GM21381 (cell line): ENCODE results near the gene TMEM98.
"Not testable (repeated sequence)": the region's sequence is repeated elsewhere in the genome, so short reads cannot be mapped to it uniquely, and the experiment has no call there.

Source experiments
- ATAC-seq: cut with Tn5 transposase; IDR thresholded peaks from one replicate; pipeline ENCODE4 v1.9.1; 2021; ENCODE audit warnings: mild to moderate bottlenecking, moderate library complexity; ENCODE audit not compliant: unreplicated experiment

TMEM98 gene

GRCh38 chr17:32913593-32913992, 14.4 kb upstream of the TMEM98 start:
- no peak for ATAC-seq

DNA sequence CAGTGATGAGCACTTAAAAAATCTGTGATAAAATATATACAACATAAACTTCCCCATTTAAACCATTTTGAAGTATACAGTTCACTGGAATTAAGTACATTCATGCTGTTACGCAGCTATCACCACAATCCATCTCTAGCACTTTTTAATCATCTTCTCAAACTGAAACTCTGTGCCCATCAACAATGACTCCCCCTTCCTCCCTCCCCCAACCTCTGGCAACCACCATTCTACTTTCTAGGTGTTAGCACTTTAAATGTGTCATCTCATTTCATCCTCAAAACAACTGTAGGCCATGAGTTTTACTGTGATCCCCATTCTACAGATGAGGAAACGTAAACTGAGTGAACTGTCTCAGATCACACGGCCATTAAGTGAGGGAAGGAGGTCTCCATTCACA, 13.8 kb upstream of the TMEM98 start:
- ATAC-seq, result no peak

DNA sequence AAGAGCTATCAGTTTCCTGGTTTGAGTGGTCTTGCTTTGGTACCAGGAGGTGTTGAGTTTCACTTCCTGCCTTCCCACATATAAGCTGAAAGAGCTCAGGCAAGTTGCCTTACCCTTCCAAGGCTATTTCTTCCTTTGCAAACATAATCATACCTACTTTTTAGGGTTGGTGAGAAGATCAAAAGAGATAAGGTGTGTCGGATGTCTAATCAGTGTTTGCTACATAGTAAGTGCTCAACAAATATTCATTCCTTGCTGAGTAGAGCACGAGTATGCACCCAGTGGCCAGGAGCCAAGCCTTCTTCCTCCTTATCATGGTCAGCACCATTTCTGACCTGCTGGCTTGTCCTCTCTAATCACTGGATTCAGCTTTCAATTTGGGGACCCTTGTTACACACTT, 12.7 kb upstream of the TMEM98 start:
- no peak for ATAC-seq

DNA sequence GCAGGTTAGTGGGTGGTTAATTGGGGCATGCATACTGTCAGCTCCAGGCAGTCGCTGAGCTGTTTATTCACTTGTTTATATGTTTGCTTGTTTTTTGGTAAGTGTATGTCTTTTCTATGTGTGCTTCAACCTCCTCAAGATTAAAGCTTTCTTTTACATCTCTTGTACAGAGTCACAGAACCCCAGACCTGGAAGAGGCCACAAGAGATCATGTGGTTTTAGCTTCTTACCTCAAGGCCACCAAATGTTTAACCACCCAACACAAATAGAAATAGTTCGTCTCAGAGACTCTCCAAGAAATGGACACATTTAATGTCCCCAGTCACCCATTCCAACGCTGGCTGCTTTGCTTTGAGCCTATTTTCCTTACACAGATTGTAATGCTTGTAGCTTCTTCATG, 11.8 kb upstream of the TMEM98 start:
- ATAC-seq, result no peak

- no peak for ATAC-seq
Measured at GRCh38 chr17:32917081-32917480, 10.9 kb upstream of the TMEM98 start.

DNA sequence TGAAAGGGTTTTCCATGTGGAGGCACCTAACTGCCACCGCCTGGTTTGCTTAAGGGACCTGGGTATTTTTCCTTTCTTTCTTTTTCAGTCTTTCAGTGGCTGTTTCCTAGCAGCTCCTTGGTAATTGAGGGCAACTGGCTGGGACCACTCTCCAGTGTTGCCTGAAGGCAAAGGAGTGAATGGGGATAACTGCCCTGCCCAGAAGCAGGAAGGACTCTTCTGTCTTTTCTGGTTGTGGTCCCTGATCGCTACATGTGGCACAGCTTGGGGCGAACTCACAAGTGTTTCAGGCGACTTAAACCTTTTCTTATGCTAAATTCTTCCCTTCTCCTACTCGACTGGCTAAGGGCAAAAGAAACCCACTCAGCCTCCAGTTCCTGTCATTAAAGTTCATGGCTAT, 10.1 kb upstream of the TMEM98 start:
- no peak for ATAC-seq

GRCh38 chr17:32919876-32920275, 8.1 kb upstream of the TMEM98 start:
- not testable (repeated sequence) for ATAC-seq

- ATAC-seq, result no peak
Measured at GRCh38 chr17:32920293-32920692, 7.7 kb upstream of the TMEM98 start.

- ATAC-seq, result no peak
Measured at GRCh38 chr17:32921017-32921416, 6.9 kb upstream of the TMEM98 start.

DNA sequence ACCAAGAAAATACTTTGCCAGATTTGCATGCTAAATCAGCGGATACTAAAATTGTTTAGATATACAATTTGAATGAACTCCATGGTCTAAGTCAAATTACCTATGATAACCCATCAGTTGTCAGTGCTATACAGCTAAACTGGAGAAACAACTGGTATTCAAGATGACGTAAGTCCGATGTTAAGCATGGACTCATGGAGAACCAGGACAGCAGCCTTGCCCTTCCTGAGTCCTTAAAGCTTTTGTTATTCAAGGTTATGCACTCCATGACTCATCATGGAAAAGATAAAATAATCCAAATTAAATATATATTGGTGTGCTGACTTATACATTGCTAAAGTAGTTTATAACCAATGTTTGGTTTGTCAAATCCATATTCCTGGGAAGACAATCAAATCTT, 4.0 kb upstream of the TMEM98 start:
- ATAC-seq, result not testable (repeated sequence)

DNA sequence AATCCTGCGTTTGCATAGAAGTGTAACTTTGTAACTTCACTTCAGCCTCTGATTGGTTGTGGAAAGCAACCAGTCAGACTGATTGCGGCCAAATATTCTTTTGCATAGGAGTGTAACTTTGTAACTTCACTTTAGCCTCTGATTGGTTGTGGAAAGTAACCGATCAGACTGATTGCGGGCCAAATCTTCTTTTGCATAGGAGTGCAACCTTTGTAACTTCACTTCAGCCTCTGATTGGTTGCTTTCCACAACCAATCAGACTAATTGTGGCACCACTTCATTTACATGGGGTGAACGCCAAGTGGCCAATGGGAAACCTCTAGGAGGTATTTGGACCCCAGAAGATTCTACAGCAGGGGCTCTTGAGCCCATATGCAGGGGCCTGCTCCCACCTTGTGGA, 1.8 kb upstream of the TMEM98 start:
- ATAC-seq, result no peak

GRCh38 chr17:32926789-32927188, 1.2 kb upstream of the TMEM98 start:
- not testable (repeated sequence) for ATAC-seq

DNA sequence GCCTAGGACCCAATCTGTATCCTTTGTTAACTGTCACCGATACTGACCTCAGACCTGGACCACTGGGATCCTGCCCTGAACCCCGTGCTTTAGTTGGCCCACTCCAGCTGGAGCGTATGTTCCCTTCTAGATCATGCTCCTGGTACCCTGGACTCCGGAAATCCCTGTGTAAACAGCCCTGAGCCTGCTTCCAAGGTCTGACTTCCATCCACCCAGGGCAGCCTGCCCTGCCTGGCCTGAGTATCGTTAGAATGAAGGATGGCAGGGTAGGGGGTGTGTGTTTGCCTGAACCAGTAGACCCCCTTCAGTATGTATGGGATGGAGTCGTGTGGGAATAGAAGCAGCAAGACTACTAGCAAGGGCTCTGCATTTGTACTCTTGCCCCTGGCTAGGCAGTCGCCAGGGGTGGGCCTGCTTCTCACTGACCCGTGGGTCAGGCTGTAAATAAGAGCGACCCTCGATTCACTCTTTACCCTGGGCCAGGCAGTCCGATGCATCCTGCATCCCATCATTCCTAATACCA, 691 bp upstream of the TMEM98 start:
- ATAC-seq, result no peak

- no peak for ATAC-seq
Measured at GRCh38 chr17:32928586-32929535, 908 bp downstream of the TMEM98 start.

- ATAC-seq, result no peak
Measured at GRCh38 chr17:32929588-32929987, 1.6 kb downstream of the TMEM98 start.

- no peak for ATAC-seq
Measured at GRCh38 chr17:32930512-32930911, 2.6 kb downstream of the TMEM98 start.

GRCh38 chr17:32931686-32932085, 3.7 kb downstream of the TMEM98 start:
- no peak for ATAC-seq

DNA sequence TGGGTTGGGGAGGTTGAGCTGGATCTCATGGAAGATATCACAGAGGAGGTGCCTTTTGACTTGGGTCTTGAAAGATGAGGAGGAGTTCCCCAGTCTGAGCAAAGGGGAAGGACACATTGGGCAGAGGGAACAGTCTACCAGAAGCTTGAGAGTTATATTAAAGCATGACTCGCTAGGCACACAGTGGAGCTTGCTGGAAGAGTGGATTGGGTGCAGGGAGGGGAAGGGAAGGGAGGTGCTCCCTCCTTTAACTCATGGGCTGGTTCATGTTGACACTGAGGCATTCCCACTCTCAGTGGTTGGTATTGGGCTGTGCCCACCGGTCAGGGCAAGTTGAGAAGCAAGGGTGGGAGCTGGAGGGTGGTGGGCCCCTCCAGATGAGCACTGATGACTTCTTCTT, 5.9 kb downstream of the TMEM98 start:
- ATAC-seq, result no peak

GRCh38 chr17:32935726-32936125, 7.8 kb downstream of the TMEM98 start:
- no peak for ATAC-seq

GRCh38 chr17:32936186-32936893, 8.4 kb downstream of the TMEM98 start:
- ATAC-seq, result no peak

DNA sequence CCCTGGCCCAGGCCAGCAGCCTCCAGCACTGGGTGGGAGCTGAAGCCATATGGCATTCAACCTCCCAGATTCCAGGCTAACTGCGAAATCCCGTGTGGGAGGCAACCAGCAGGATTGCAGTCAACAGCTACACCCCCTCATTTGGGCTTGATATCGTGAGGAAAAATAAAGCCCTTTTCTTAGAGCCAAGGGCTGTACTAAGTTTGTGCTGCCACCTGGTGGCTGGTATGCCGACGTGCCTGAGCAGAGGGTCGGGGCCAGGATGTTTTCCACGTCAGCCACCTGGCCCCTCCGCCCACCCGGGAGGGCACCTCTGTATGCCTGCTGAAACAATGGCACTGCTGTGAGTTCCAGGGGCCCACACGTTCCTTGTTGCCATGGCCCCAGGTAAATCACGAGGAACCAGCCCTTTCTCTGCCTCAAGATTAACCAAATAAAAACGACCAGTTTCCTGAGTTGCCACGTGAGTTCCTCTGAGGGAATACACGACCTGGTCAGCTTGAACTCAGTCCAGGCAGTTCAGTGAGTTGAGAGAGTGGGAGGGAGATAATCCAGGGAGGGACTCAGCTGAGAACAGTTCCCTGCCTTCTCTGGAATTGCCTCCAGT, 9.0 kb downstream of the TMEM98 start:
- no peak for ATAC-seq
